ENCODE measurements around the gene AKIRIN2.

The AKIRIN2 gene
- 59.0 to 86.8 (median 73.0) reads per million in 3 donors for total RNA-seq

GRCh38 chr6:87701676-87702588, at the start of gene AKIRIN2:
AKIRIN2 (minus strand) TSS chr6:87702233; CDS start chr6:87701684, 549 bp downstream.
- peak; percentile 92 to 95 (median 94) for DNase-seq
- H3K27ac ChIP-seq (ENCODE audit: insufficient read depth, low read length, poor library complexity, severe bottlenecking) = peak within 1 kb of the TSS; percentile 93
- no peaks in the 10 kb centered on the region for H3K27me3 ChIP-seq (replicated peaks; ENCODE audit: control insufficient read depth, insufficient read depth, low read length, poor library complexity, severe bottlenecking)
- H3K4me3 ChIP-seq (ENCODE audit: insufficient read depth, low read depth, low read length, poor library complexity, severe bottlenecking) = peak within 1 kb of the TSS; percentile 88
- no peaks in the 10 kb centered on the region for H3K36me3 ChIP-seq (ENCODE audit: control insufficient read depth, insufficient read depth, low read length)
- peaks cover 9% of the 10 kb centered on the region for H3K4me1 ChIP-seq (ENCODE audit: control insufficient read depth, insufficient read depth, low read length, poor library complexity, severe bottlenecking)
- H3K9me3 ChIP-seq (ENCODE audit: control insufficient read depth, low read length) = no peaks in the 10 kb centered on the region

- no peak overlapping the region for H3K27ac ChIP-seq (ENCODE audit: insufficient read depth, low read length, poor library complexity, severe bottlenecking)
- no peaks in the 10 kb centered on the region for H3K4me1 ChIP-seq (ENCODE audit: control insufficient read depth, insufficient read depth, low read length, poor library complexity, severe bottlenecking)
- no peak overlapping the region for H3K4me3 ChIP-seq (ENCODE audit: insufficient read depth, low read depth, low read length, poor library complexity, severe bottlenecking)
- no peaks in the 10 kb centered on the region for H3K9me3 ChIP-seq (ENCODE audit: control insufficient read depth, low read length)
- no peak for DNase-seq
- H3K36me3 ChIP-seq (ENCODE audit: control insufficient read depth, insufficient read depth, low read length) = no peaks in the 10 kb centered on the region
- H3K27me3 ChIP-seq (replicated peaks; ENCODE audit: control insufficient read depth, insufficient read depth, low read length, poor library complexity, severe bottlenecking) = no peaks in the 10 kb centered on the region
Observed at GRCh38 chr6:87747646-87748045, 45.6 kb upstream of the AKIRIN2 start.

- Histone ChIP-seq H3K27ac (ENCODE audit: insufficient read depth, low read length, poor library complexity, severe bottlenecking) (no peak overlapping the region), H3K27me3 (replicated peaks; ENCODE audit: control insufficient read depth, insufficient read depth, low read length, poor library complexity, severe bottlenecking) (no peaks in the 10 kb centered on the region)
- DNase-seq = no peak
Observed at GRCh38 chr6:87745966-87746721, 44.1 kb upstream of the AKIRIN2 start.

GRCh38 chr6:87743454-87743853, 41.4 kb upstream of the AKIRIN2 start:
- Histone ChIP-seq H3K9me3 (ENCODE audit: control insufficient read depth, low read length) (no peaks in the 10 kb centered on the region), H3K36me3 (ENCODE audit: control insufficient read depth, insufficient read depth, low read length) (no peaks in the 10 kb centered on the region), H3K27ac (ENCODE audit: insufficient read depth, low read length, poor library complexity, severe bottlenecking) (no peak overlapping the region), H3K4me3 (ENCODE audit: insufficient read depth, low read depth, low read length, poor library complexity, severe bottlenecking) (no peak overlapping the region), H3K4me1 (ENCODE audit: control insufficient read depth, insufficient read depth, low read length, poor library complexity, severe bottlenecking) (peaks cover 5% of the 10 kb centered on the region), H3K27me3 (replicated peaks; ENCODE audit: control insufficient read depth, insufficient read depth, low read length, poor library complexity, severe bottlenecking) (no peaks in the 10 kb centered on the region)
- DNase-seq = no peak

More at GRCh38 chr6:87745966-87746721, 44.1 kb upstream of the AKIRIN2 start:
- H3K36me3 ChIP-seq (ENCODE audit: control insufficient read depth, insufficient read depth, low read length) = no peaks in the 10 kb centered on the region
- H3K4me3 ChIP-seq (ENCODE audit: insufficient read depth, low read depth, low read length, poor library complexity, severe bottlenecking) = no peak overlapping the region
- no peaks in the 10 kb centered on the region for H3K9me3 ChIP-seq (ENCODE audit: control insufficient read depth, low read length)
- H3K4me1 ChIP-seq (ENCODE audit: control insufficient read depth, insufficient read depth, low read length, poor library complexity, severe bottlenecking) = peaks cover 5% of the 10 kb centered on the region

GRCh38 chr6:87742106-87742505, 40.1 kb upstream of the AKIRIN2 start:
- Histone ChIP-seq H3K4me1 (ENCODE audit: control insufficient read depth, insufficient read depth, low read length, poor library complexity, severe bottlenecking) (peaks cover 11% of the 10 kb centered on the region), H3K27me3 (replicated peaks; ENCODE audit: control insufficient read depth, insufficient read depth, low read length, poor library complexity, severe bottlenecking) (no peaks in the 10 kb centered on the region), H3K36me3 (ENCODE audit: control insufficient read depth, insufficient read depth, low read length) (no peaks in the 10 kb centered on the region), H3K27ac (ENCODE audit: insufficient read depth, low read length, poor library complexity, severe bottlenecking) (no peak overlapping the region), H3K9me3 (ENCODE audit: control insufficient read depth, low read length) (no peaks in the 10 kb centered on the region), H3K4me3 (ENCODE audit: insufficient read depth, low read depth, low read length, poor library complexity, severe bottlenecking) (no peak overlapping the region)
- DNase-seq = peak; percentile 42 to 57 (median 45)

- DNase-seq = no peak
- no peak overlapping the region for H3K4me3 ChIP-seq (ENCODE audit: insufficient read depth, low read depth, low read length, poor library complexity, severe bottlenecking)
- H3K27ac ChIP-seq (ENCODE audit: insufficient read depth, low read length, poor library complexity, severe bottlenecking) = no peak overlapping the region
- H3K9me3 ChIP-seq (ENCODE audit: control insufficient read depth, low read length) = no peaks in the 10 kb centered on the region
- no peaks in the 10 kb centered on the region for H3K36me3 ChIP-seq (ENCODE audit: control insufficient read depth, insufficient read depth, low read length)
- H3K4me1 ChIP-seq (ENCODE audit: control insufficient read depth, insufficient read depth, low read length, poor library complexity, severe bottlenecking) = peaks cover 11% of the 10 kb centered on the region
- H3K27me3 ChIP-seq (replicated peaks; ENCODE audit: control insufficient read depth, insufficient read depth, low read length, poor library complexity, severe bottlenecking) = no peaks in the 10 kb centered on the region
Observed at GRCh38 chr6:87741001-87741650, 39.1 kb upstream of the AKIRIN2 start.

GRCh38 chr6:87738744-87739143, 36.7 kb upstream of the AKIRIN2 start:
- no peaks in the 10 kb centered on the region for H3K27me3 ChIP-seq (replicated peaks; ENCODE audit: control insufficient read depth, insufficient read depth, low read length, poor library complexity, severe bottlenecking)
- no peak overlapping the region for H3K27ac ChIP-seq (ENCODE audit: insufficient read depth, low read length, poor library complexity, severe bottlenecking)
- no peaks in the 10 kb centered on the region for H3K36me3 ChIP-seq (ENCODE audit: control insufficient read depth, insufficient read depth, low read length)
- H3K4me3 ChIP-seq (ENCODE audit: insufficient read depth, low read depth, low read length, poor library complexity, severe bottlenecking) = no peak overlapping the region
- DNase-seq = no peak
- H3K9me3 ChIP-seq (ENCODE audit: control insufficient read depth, low read length) = no peaks in the 10 kb centered on the region
- peaks cover 11% of the 10 kb centered on the region for H3K4me1 ChIP-seq (ENCODE audit: control insufficient read depth, insufficient read depth, low read length, poor library complexity, severe bottlenecking)

- peaks cover 11% of the 10 kb centered on the region for H3K4me1 ChIP-seq (ENCODE audit: control insufficient read depth, insufficient read depth, low read length, poor library complexity, severe bottlenecking)
- H3K4me3 ChIP-seq (ENCODE audit: insufficient read depth, low read depth, low read length, poor library complexity, severe bottlenecking) = no peak overlapping the region
- H3K27ac ChIP-seq (ENCODE audit: insufficient read depth, low read length, poor library complexity, severe bottlenecking) = no peak overlapping the region
- H3K36me3 ChIP-seq (ENCODE audit: control insufficient read depth, insufficient read depth, low read length) = no peaks in the 10 kb centered on the region
- no peaks in the 10 kb centered on the region for H3K27me3 ChIP-seq (replicated peaks; ENCODE audit: control insufficient read depth, insufficient read depth, low read length, poor library complexity, severe bottlenecking)
- H3K9me3 ChIP-seq (ENCODE audit: control insufficient read depth, low read length) = no peaks in the 10 kb centered on the region
- no peak for DNase-seq
Observed at GRCh38 chr6:87738000-87738399, 36.0 kb upstream of the AKIRIN2 start.

GRCh38 chr6:87736809-87737540, 34.9 kb upstream of the AKIRIN2 start:
- DNase-seq = no peak
- no peak overlapping the region for H3K4me3 ChIP-seq (ENCODE audit: insufficient read depth, low read depth, low read length, poor library complexity, severe bottlenecking)
- H3K27me3 ChIP-seq (replicated peaks; ENCODE audit: control insufficient read depth, insufficient read depth, low read length, poor library complexity, severe bottlenecking) = no peaks in the 10 kb centered on the region
- no peak overlapping the region for H3K27ac ChIP-seq (ENCODE audit: insufficient read depth, low read length, poor library complexity, severe bottlenecking)
- no peaks in the 10 kb centered on the region for H3K9me3 ChIP-seq (ENCODE audit: control insufficient read depth, low read length)
- no peaks in the 10 kb centered on the region for H3K36me3 ChIP-seq (ENCODE audit: control insufficient read depth, insufficient read depth, low read length)
- peaks cover 14% of the 10 kb centered on the region for H3K4me1 ChIP-seq (ENCODE audit: control insufficient read depth, insufficient read depth, low read length, poor library complexity, severe bottlenecking)
